ENCODE measurements around the gene STRIT1.

Gene STRIT1

GRCh38 chr3:155293516-155293915, at the start of gene STRIT1:
STRIT1 (minus strand) TSS chr3:155293683.
- DNase-seq (ENCODE audit: low read depth in 2 of 2, low spot score in 1 of 2): no peak

- DNase-seq (ENCODE audit: low read depth in 2 of 2, low spot score in 1 of 2): no peak
Observed at GRCh38 chr3:155342344-155342743, 48.9 kb upstream of the STRIT1 start.

- no peak for DNase-seq (ENCODE audit: low read depth in 2 of 2, low spot score in 1 of 2)
Observed at GRCh38 chr3:155339052-155339451, 45.6 kb upstream of the STRIT1 start.

- DNase-seq (ENCODE audit: low read depth in 2 of 2, low spot score in 1 of 2): no peak
Observed at GRCh38 chr3:155335724-155336354, 42.4 kb upstream of the STRIT1 start.

GRCh38 chr3:155334914-155335723, 41.6 kb upstream of the STRIT1 start:
- no peak for DNase-seq (ENCODE audit: low read depth in 2 of 2, low spot score in 1 of 2)

- DNase-seq (ENCODE audit: low read depth in 2 of 2, low spot score in 1 of 2): no peak
Observed at GRCh38 chr3:155334215-155334913, 40.9 kb upstream of the STRIT1 start.

GRCh38 chr3:155332716-155333115, 39.2 kb upstream of the STRIT1 start:
- DNase-seq (ENCODE audit: low read depth in 2 of 2, low spot score in 1 of 2): no peak

- no peak for DNase-seq (ENCODE audit: low read depth in 2 of 2, low spot score in 1 of 2)
Observed at GRCh38 chr3:155331078-155331477, 37.6 kb upstream of the STRIT1 start.

GRCh38 chr3:155330370-155330769, 36.9 kb upstream of the STRIT1 start:
- no peak for DNase-seq (ENCODE audit: low read depth in 2 of 2, low spot score in 1 of 2)

GRCh38 chr3:155329513-155330048, 36.1 kb upstream of the STRIT1 start:
- no peak for DNase-seq (ENCODE audit: low read depth in 2 of 2, low spot score in 1 of 2)

GRCh38 chr3:155327871-155328270, 34.4 kb upstream of the STRIT1 start:
- no peak for DNase-seq (ENCODE audit: low read depth in 2 of 2, low spot score in 1 of 2)

GRCh38 chr3:155327430-155327829, 33.9 kb upstream of the STRIT1 start:
- no peak for DNase-seq (ENCODE audit: low read depth in 2 of 2, low spot score in 1 of 2)

GRCh38 chr3:155326901-155327300, 33.4 kb upstream of the STRIT1 start:
- no peak for DNase-seq (ENCODE audit: low read depth in 2 of 2, low spot score in 1 of 2)

- no peak for DNase-seq (ENCODE audit: low read depth in 2 of 2, low spot score in 1 of 2)
Observed at GRCh38 chr3:155326244-155326643, 32.8 kb upstream of the STRIT1 start.

- DNase-seq (ENCODE audit: low read depth in 2 of 2, low spot score in 1 of 2): no peak
Observed at GRCh38 chr3:155325263-155325835, 31.9 kb upstream of the STRIT1 start.

- no peak for DNase-seq (ENCODE audit: low read depth in 2 of 2, low spot score in 1 of 2)
Observed at GRCh38 chr3:155323063-155323666, 29.7 kb upstream of the STRIT1 start.

- DNase-seq (ENCODE audit: low read depth in 2 of 2, low spot score in 1 of 2): no peak
Observed at GRCh38 chr3:155321418-155321817, 27.9 kb upstream of the STRIT1 start.

GRCh38 chr3:155320934-155321333, 27.5 kb upstream of the STRIT1 start:
- DNase-seq (ENCODE audit: low read depth in 2 of 2, low spot score in 1 of 2): no peak

- DNase-seq (ENCODE audit: low read depth in 2 of 2, low spot score in 1 of 2): no peak
Observed at GRCh38 chr3:155318740-155319139, 25.3 kb upstream of the STRIT1 start.

- DNase-seq (ENCODE audit: low read depth in 2 of 2, low spot score in 1 of 2): no peak
Observed at GRCh38 chr3:155317211-155317610, 23.7 kb upstream of the STRIT1 start.

- DNase-seq (ENCODE audit: low read depth in 2 of 2, low spot score in 1 of 2): no peak
Observed at GRCh38 chr3:155316426-155316825, 22.9 kb upstream of the STRIT1 start.

All from stimulated activated CD8-positive, alpha-beta memory T cell treated with anti-CD3 and anti-CD28 coated beads, Interleukin-4, amount 100 ng/mL, for 1 hour (primary cell).